Cerebellar nuclear complex (tissue), 1 donor: ENCODE results near the gene KLC1.
A peak's percentile ranks its signal among the peaks of the same experiment; 100 is the strongest.

Experiments
- DNase-seq, 2 experiments: peaks; one replicate each; lab custom pipeline; 2025; lab: John Stamatoyannopoulos, UW

KLC1 gene

DNA sequence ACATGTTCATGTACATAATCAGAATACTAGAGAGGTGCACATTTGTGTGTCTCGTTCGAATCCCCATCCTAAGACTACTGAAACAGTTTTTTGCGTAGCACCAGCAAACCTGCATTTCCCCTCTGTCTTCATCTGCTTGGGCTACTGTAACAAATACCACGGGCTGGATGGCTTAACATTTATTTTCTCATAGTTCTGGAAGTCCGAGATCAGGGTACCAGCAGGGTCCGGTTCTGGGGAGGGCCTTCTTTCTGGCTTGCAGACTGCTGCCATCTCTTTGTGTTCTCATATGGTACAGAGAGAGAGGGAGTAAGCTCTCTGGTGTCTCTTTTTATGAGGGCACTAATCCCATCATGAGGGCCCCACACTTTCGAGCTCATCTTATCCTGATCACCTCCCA is 30.6 kb downstream of the KLC1 start:
- DNase-seq = no peak

DNA sequence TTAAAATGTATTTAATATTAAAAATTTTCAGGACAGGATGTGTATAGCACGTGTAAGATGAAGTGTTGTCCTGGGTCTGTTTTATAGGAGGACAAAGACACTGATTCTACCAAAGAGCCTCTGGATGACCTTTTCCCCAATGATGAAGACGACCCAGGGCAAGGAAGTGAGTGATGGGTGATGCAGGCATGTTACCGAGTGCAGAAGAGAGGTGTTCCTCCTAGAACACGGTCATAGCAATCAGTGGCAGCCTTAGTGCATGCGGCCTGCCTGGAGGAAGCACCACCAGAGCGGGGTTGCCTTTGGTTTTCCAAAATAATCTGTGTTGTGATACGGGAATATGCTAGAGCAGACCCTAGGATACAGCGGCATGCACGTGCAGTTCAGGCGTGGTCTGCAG is 33.0 kb downstream of the KLC1 start:
- no peak for DNase-seq

GRCh38 chr14:103662591-103662990 is 33.6 kb downstream of the KLC1 start:
- no peak for DNase-seq

DNA sequence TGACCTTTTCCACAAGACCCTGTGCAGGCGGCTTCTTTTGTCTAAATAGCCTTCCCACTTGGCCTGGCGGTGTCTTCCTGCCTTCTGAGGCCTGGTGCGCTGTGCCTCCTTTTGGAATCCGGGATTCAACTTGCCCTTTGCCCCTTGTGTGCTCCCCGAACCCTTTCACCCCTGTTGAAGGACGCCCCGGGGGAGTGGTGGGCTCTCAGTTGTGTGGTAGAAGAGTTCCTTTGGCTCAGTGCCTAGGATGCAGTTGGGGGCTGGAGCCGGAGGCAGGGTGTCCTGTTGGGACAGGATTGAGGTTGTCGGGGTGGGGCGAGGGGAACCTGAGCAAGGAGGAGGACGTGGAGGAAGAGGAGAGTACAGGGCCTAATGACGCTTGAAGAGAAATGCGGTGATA is 34.5 kb downstream of the KLC1 start:
- no peak for DNase-seq

GRCh38 chr14:103667671-103668070 is 38.7 kb downstream of the KLC1 start:
- no peak for DNase-seq

DNA sequence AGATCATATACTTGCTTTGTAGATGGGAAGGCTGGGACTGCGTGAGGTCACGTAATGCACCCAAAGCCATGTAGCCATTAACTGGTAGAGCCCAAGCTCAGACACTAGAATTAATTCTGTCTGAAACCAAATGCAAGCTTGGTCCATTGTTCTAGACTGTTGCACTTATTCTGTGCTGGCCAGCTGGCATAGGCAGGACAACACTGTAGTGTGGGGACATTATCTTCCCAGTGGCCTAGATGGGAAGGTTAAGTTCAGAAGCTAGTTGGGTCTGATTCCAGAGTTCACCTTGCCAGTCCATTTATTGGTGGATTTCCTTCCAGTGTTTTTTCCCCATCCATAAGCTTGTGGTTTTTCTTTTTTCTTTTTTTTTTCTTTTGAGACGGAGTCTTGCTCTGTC is 39.1 kb downstream of the KLC1 start:
- no peak for DNase-seq

- no peak for DNase-seq
These were observed 40.4 kb downstream of the KLC1 start for GRCh38 chr14:103669370-103669769.

DNA sequence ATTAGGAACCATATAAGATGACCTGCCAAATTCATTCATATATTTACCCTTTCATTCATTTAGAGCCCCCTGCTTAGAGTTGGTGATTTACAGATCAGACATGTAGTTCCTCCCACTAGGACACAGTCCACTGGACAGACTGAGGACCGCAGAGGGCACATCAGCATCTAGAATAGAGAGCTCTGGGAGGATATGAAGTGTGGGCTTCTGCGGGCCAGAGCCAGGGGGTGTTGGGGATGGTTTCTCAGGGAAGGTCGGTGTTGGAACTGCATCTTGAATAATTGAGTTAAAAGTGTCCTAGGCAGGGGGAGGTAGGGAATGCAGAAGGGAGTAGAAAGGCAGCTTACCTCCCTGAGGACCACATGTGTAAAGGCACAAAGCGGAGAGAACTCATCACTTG is 42.9 kb downstream of the KLC1 start:
- no peak for DNase-seq

DNA sequence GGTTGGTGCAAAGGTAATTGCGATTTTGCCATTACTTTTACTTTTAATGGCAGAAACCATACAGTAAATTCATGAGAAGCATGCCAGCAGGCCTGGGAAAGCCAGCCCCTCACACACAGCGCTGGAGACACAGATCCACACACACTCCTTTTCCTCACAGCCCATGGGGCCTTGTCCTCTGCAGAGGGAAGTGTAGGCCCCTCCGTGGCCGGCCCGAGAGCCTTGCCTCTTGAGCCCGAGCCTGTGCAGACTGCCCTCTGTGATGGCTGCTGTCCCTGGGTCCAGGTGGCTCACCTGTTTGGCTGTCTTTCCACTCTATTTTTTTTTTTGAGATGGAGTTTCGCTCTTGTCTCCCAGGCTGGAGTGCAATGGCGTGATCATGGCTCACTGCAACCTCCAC is 46.9 kb downstream of the KLC1 start:
- DNase-seq = no peak

DNA sequence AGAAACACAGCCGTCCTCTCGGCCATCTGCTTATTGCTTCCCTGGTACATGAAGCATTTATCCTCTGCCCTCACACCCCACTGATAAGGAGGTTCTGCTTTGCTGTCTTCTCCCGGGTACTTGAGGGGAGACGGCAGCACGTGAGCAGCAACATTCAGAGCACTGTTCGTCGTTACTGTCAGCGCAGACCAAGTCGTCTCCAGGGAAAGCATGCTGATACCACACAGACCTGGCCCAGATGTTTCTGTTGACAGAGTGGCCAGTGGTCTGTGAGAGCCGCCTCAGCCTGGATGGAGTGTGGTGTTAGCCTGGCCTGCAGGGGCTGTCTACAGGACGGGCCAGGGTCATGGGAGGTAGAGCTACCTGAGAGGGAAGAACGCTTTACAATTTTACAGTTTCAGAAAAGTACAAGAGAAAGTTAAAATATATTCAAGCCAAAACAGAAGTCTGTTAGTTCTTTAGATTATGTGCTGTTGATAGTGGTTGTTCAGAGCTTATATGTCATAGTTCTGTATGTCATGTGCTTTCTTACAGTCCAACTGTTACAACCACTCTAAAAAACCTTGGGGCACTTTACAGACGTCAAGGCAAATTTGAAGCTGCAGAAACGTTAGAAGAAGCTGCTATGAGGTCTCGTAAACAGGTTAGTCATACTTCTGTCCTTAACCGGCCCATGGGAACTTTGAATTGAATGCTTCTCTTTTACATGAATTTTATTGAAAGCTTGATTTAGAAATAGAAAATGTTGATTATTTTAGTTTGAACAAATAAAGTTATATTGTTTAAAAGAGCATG is 48.1 kb downstream of the KLC1 start:
- no peak for DNase-seq

GRCh38 chr14:103679351-103679750 is 50.3 kb downstream of the KLC1 start:
- no peak for DNase-seq

- no peak for DNase-seq
These were observed 51.6 kb downstream of the KLC1 start for GRCh38 chr14:103680491-103681231.

GRCh38 chr14:103683139-103683538 is 54.1 kb downstream of the KLC1 start:
- no peak for DNase-seq

DNA sequence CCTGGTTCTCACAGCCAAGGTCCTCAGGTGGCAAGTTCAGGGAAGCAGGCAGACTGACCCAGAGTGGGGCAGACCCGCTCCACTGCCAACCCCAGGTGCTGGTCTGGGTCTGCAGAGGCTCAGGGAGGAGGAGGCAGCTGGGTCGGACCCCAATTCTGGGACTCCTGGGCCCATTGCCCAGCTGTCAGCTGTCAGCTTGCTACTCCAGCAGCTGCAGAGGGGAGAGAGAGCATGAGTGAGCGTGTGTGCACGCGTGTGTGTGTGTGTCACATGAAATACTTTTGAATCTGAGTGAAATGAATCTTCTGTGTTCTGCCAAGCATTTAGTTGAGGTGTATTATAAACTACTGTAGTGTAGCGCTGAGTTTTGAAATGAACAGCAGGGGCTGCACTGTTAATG is 55.5 kb downstream of the KLC1 start:
- no peak for DNase-seq

GRCh38 chr14:103684871-103685270 is 55.9 kb downstream of the KLC1 start:
- DNase-seq = peak in 1 of 2 experiments; percentile 20

GRCh38 chr14:103685276-103686211 is 56.5 kb downstream of the KLC1 start:
- DNase-seq = no peak

- no peak for DNase-seq
These were observed 57.9 kb downstream of the KLC1 start for GRCh38 chr14:103686831-103687485.

DNA sequence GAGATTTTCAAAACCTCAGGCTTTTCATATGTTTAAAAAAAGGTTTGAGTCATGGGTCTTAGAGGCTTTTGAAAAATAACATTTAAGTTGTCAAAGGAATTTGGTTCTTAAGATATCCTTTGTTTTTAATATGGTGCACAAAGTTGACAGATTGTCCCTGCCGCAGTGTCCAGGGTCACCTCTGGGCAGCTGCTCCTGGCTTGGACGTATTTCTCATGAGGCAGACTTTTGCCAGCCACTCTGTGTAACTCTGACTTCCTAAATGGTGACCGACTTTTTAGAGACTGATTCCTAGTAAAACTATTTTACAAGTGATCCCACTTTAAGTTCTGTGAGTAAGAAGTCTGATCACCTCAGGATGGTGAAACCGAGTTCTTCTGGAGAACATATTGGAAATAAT is 58.7 kb downstream of the KLC1 start:
- DNase-seq = no peak

DNA sequence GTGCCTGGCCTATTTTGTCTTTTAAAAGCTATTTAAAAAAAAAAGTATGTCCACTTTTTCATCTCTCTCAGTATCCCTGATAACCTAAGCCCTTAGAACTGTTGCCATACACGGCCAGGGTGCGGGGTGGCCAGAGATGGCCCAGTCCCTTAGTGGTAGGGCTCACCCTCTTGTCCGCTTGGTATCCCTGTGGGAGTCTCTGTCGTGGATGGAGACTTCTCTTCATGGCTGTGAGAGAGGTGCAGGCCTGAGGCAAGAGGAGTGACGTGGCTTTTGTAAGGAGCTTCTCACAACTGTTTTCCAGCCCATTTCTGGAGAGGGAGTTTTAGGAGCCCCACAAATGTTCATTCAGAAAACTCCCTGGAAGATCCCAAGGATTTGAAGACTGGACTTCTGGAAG is 59.4 kb downstream of the KLC1 start:
- no peak for DNase-seq

GRCh38 chr14:103688906-103689902 is 60.2 kb downstream of the KLC1 start:
- DNase-seq = no peak

DNA sequence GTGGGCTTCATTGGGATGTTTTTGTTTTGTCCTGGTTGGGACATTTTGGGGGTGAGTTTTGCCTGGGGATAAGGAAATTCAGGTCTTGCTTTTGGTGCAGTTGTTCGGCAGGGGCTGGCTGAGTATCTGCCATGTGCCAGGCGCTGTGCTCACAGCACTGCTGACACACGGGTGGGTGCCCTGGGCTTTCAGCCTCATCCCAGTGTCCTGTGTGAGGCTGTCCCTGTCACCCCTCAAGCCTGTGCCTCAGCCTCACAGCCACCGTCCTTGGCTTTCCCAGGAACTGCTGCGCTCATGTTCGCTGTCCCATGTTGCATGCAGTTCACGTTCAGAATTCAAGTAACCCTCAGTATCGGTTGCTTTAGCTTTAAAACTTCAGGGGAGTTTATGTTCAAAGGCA is 61.3 kb downstream of the KLC1 start:
- DNase-seq = no peak
